HEK293 (cell line): ENCODE results near the gene PGBD1.

Source experiments
- PRDM4 ChIP-seq: fragments of 450-650 bp; formaldehyde crosslinking; IDR thresholded peaks from 2 replicates; pipeline ENCODE4 v1.5.1; 2017; ENCODE audit warnings: missing biosample characterization, missing genetic modification characterization
- ZBTB7A ChIP-seq: fragments of 450-650 bp; formaldehyde crosslinking; IDR thresholded peaks from 2 replicates; pipeline ENCODE4 v1.5.1; 2016; ENCODE audit warnings: low read depth, missing biosample characterization, missing genetic modification characterization
- ZNF138 ChIP-seq: fragments of 450-650 bp; formaldehyde crosslinking; IDR thresholded peaks from 2 replicates; pipeline ENCODE4 v1.5.1; 2016; ENCODE audit warnings: missing biosample characterization, missing genetic modification characterization, borderline replicate concordance
- ZNF266 ChIP-seq: fragments of 450-650 bp; formaldehyde crosslinking; IDR thresholded peaks from 2 replicates; pipeline ENCODE4 v1.5.1; 2016; ENCODE audit warnings: missing biosample characterization, missing genetic modification characterization, low read depth
- ZNF639 ChIP-seq: fragments of 450-650 bp; formaldehyde crosslinking; IDR thresholded peaks from 2 replicates; pipeline ENCODE4 v1.5.1; 2016; ENCODE audit warnings: missing biosample characterization, missing genetic modification characterization
- ZNF785 ChIP-seq: fragments of 450-650 bp; formaldehyde crosslinking; IDR thresholded peaks from 2 replicates; pipeline ENCODE4 v1.5.1; 2016; ENCODE audit warnings: missing biosample characterization, missing genetic modification characterization

DNA sequence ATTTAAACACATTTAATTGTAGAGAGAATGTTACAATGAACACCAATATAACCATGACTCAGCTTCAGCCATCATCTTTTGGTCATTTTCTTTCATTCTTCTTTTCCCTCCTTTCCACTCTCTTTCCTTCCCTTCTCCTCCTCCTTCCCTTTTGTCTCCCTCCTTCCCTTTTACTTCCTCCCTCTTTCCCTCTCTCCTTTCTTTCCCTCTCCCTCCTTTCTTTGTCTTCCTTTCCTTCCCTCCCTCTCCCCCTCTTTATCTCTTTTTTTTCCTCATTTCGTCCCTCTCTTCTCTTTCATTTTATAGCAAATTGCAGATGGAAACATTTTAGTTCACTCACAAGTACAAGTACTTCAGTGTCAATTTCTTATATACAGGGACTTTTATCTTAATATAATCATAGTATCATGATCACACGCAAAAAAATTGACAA lies 70.1 kb downstream of the PGBD1 start:
- TF ChIP-seq ZNF785 (no peak), PRDM4 (tag by site-specific recombination) (no peak), ZNF138 (tag by site-specific recombination) (no peak), ZBTB7A (no peak), ZNF639 (tag by site-specific recombination) (no peak), ZNF266 (tag by site-specific recombination) (no peak)
